Measurements from ENCODE around the gene ATP6V0C. TPM values are rescaled to one million over a fixed set of nuclear protein-coding genes. Genes with fewer than 3 reads are reported as not detected.
"Not testable (repeated sequence)": the region's sequence is repeated elsewhere in the genome, so short reads cannot be mapped to it uniquely, and the experiment has no call there.

Gene ATP6V0C
- total and polyA plus RNA-seq, 2 of the 8 experiments (the other 6 are each of a cell fraction or from before 2014, with no cell fraction given) = 125 to 176 TPM

DNA sequence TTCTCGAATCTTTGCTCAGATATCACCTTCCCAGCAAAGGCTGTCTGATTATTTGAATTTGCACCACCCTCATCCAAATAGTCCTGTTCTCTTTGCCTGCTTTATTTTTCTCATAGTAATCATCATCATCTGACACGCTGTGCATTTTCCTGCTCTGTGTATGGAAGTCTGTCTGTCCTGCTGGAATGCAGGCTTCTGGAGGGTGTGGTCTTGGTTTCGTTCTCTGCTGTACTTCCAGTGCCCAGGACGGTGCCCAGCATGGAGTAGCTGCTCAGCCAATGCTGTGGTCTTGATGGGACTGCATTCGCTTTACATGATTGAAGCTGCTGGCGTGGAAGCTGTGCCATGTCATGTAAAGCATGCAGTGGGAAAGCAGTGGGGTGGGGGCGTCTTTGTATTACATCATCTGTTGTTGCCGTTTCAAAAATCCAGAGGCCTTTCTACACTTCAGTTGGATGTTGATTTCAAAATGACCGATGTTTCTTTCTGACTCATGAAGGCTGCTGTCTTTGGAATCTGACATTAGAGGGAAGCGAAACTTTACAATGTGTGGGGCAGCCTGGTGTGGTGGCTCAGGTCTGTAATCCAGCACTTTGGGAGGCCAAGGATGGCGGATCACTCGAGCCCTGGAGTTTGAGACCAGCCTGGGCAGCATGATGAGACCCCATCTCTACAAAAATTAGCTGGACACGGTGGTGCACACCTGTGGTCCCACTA is 41.1 kb downstream of the ATP6V0C start:
- H3K18ac ChIP-seq (ENCODE audit: extremely low read depth, low read length); H2AK5ac ChIP-seq (ENCODE audit: low read depth, low read length); POLR2A ChIA-PET (ENCODE audit: partially characterized antibody); H2AFZ ChIP-seq (ENCODE audit: low read length); H3K4me3 ChIP-seq (ENCODE audit: extremely low read depth in 1 of 4, insufficient read depth in 2 of 4, low read depth in 3 of 4, low read length in 4 of 4); H4K8ac ChIP-seq (ENCODE audit: extremely low read depth, insufficient read depth, low read length); H3K4me1 ChIP-seq (replicated peaks in 1 of 4; ENCODE audit: control insufficient read depth in 3 of 4, insufficient read depth in 4 of 4, low read length in 3 of 4); H3K27ac ChIP-seq (ENCODE audit: low read depth, low read length); H3K79me1 ChIP-seq (ENCODE audit: low read depth, low read length); DNase-seq (ENCODE audit: low read depth in 1 of 2, low spot score in 2 of 2); H2BK120ac ChIP-seq (replicated peaks; ENCODE audit: low read depth, low read length); H3K4ac ChIP-seq (replicated peaks; ENCODE audit: insufficient read length, low read depth, low read length); H2BK5ac ChIP-seq (ENCODE audit: low read depth, low read length); H3K23ac ChIP-seq (ENCODE audit: insufficient read length); CTCF ChIA-PET (ENCODE audit: partially characterized antibody); H3K4me2 ChIP-seq (ENCODE audit: insufficient read depth in 1 of 2, low read depth in 2 of 2, low read length in 2 of 2); H3K79me2 ChIP-seq (ENCODE audit: control insufficient read depth in 1 of 2, insufficient read depth in 2 of 2, low read length in 2 of 2); H4K91ac ChIP-seq (replicated peaks; ENCODE audit: insufficient read length, low read length); H3K9ac ChIP-seq (replicated peaks in 1 of 4; ENCODE audit: extremely low read depth in 1 of 4, low read depth in 3 of 4, low read length in 3 of 4); H4K20me1 ChIP-seq (replicated peaks in 1 of 2; ENCODE audit: control insufficient read depth in 1 of 2, insufficient read depth in 2 of 2, low read length in 2 of 2); H2BK20ac ChIP-seq (ENCODE audit: low read length); H3K9me3 ChIP-seq (ENCODE audit: insufficient read depth in 2 of 2, low read depth in 1 of 2, low read length in 1 of 2); H3K56ac ChIP-seq (replicated peaks; ENCODE audit: insufficient read length, low read depth, low read length); H4K5ac ChIP-seq (ENCODE audit: insufficient read length, low read depth, low read length); H2BK15ac ChIP-seq (ENCODE audit: low read length); H3K36me3 ChIP-seq (ENCODE audit: control insufficient read depth in 2 of 4, insufficient read depth in 4 of 4, low read length in 3 of 4); H3K27me3 ChIP-seq (replicated peaks in 1 of 4; ENCODE audit: control insufficient read depth in 3 of 4, extremely low read depth in 1 of 4, insufficient read depth in 3 of 4, low read length in 3 of 4); H3K14ac ChIP-seq (ENCODE audit: insufficient read length); FAIRE-seq; H3K23me2 ChIP-seq (ENCODE audit: low read depth, low read length); H2BK12ac ChIP-seq (ENCODE audit: low read depth, low read length): not testable (repeated sequence)
- WGBS, 2 experiments (ENCODE audit: extremely low coverage in 1 of 2, insufficient coverage in 1 of 2, insufficient read length in 1 of 2, insufficient replicate concordance in 2 of 2, low coverage in 1 of 2, low lambda C conversion rate in 2 of 2, missing lambda C conversion rate in 1 of 2) = no CpG with 5 or more reads among the region's 13 CpGs

DNA sequence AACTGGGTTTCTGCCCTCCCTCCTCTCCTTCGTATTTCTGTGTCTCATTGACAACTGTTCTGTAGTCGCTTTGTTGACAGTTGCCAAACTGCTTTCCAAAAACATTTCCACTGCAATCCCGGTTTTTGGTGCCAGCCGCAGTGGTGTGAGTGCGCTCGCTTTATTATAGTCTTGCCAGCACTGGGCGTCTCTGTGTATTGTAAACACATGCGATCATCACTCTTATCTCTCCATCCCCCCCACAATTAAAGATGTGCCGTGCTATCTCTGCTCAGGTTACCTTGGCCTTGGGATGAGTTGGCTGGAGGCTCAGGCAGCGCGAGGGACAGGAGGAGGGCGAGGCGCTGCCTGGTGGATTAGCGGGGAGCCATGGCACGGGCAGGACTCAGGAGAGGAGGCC is 43.4 kb downstream of the ATP6V0C start:
- H3K23ac ChIP-seq (ENCODE audit: insufficient read length); H3K9me3 ChIP-seq (ENCODE audit: insufficient read depth in 2 of 2, low read depth in 1 of 2, low read length in 1 of 2); H4K8ac ChIP-seq (ENCODE audit: extremely low read depth, insufficient read depth, low read length); H3K4ac ChIP-seq (replicated peaks; ENCODE audit: insufficient read length, low read depth, low read length); H3K36me3 ChIP-seq (ENCODE audit: control insufficient read depth in 2 of 4, insufficient read depth in 4 of 4, low read length in 3 of 4); H2BK12ac ChIP-seq (ENCODE audit: low read depth, low read length); H3K27ac ChIP-seq (ENCODE audit: low read depth, low read length); H2BK20ac ChIP-seq (ENCODE audit: low read length); H3K27me3 ChIP-seq (replicated peaks in 1 of 4; ENCODE audit: control insufficient read depth in 3 of 4, extremely low read depth in 1 of 4, insufficient read depth in 3 of 4, low read length in 3 of 4); H3K4me2 ChIP-seq (ENCODE audit: insufficient read depth in 1 of 2, low read depth in 2 of 2, low read length in 2 of 2); H2AFZ ChIP-seq (ENCODE audit: low read length); POLR2A ChIA-PET (ENCODE audit: partially characterized antibody); CTCF ChIA-PET (ENCODE audit: partially characterized antibody); H3K56ac ChIP-seq (replicated peaks; ENCODE audit: insufficient read length, low read depth, low read length); H3K18ac ChIP-seq (ENCODE audit: extremely low read depth, low read length); H3K14ac ChIP-seq (ENCODE audit: insufficient read length); H3K79me2 ChIP-seq (ENCODE audit: control insufficient read depth in 1 of 2, insufficient read depth in 2 of 2, low read length in 2 of 2); FAIRE-seq; H3K23me2 ChIP-seq (ENCODE audit: low read depth, low read length); H2AK5ac ChIP-seq (ENCODE audit: low read depth, low read length); H3K79me1 ChIP-seq (ENCODE audit: low read depth, low read length); H4K5ac ChIP-seq (ENCODE audit: insufficient read length, low read depth, low read length); H2BK120ac ChIP-seq (replicated peaks; ENCODE audit: low read depth, low read length); H4K91ac ChIP-seq (replicated peaks; ENCODE audit: insufficient read length, low read length); H2BK15ac ChIP-seq (ENCODE audit: low read length); H3K9ac ChIP-seq (replicated peaks in 1 of 4; ENCODE audit: extremely low read depth in 1 of 4, low read depth in 3 of 4, low read length in 3 of 4); H2BK5ac ChIP-seq (ENCODE audit: low read depth, low read length); H3K4me1 ChIP-seq (replicated peaks in 1 of 4; ENCODE audit: control insufficient read depth in 3 of 4, insufficient read depth in 4 of 4, low read length in 3 of 4); H3K4me3 ChIP-seq (ENCODE audit: extremely low read depth in 1 of 4, insufficient read depth in 2 of 4, low read depth in 3 of 4, low read length in 4 of 4); H4K20me1 ChIP-seq (replicated peaks in 1 of 2; ENCODE audit: control insufficient read depth in 1 of 2, insufficient read depth in 2 of 2, low read length in 2 of 2); DNase-seq (ENCODE audit: low read depth in 1 of 2, low spot score in 2 of 2): not testable (repeated sequence)
- WGBS, 2 experiments (ENCODE audit: extremely low coverage in 1 of 2, insufficient coverage in 1 of 2, insufficient read length in 1 of 2, insufficient replicate concordance in 2 of 2, low coverage in 1 of 2, low lambda C conversion rate in 2 of 2, missing lambda C conversion rate in 1 of 2) = 96% methylated on average over 6 of the region's 15 CpGs; no CpG with 5 or more reads in 1 of the 2 experiments

Measured in H1 (cell line).